H1 (cell line): ENCODE data around the gene ELMO1. TPM values are rescaled to one million over a fixed set of nuclear protein-coding genes. Genes with fewer than 3 reads are reported as not detected.

ENCODE experiments used
- CTCF ChIA-PET: fragments of 300-600 bp; sonication (Branson Sonifier 250); formaldehyde crosslinking; loops from one replicate; lab custom pipeline; 2021; ENCODE audit not compliant: partially characterized antibody; lab: Charles Lee
- POLR2A ChIA-PET: fragments of 300-600 bp; sonication (Branson Sonifier 250); formaldehyde crosslinking; loops from one replicate; lab custom pipeline; 2021; ENCODE audit warnings: inconsistent platforms; ENCODE audit not compliant: partially characterized antibody; lab: Charles Lee
- DNase-seq, 2 experiments: peaks; one replicate each; pipeline versions ENCODE4 v3.0.0 to v3.0.0-alpha.2; 2010 to 2022; ENCODE audit warnings: low spot score in 2 of 2, low read depth in 1 of 2, mixed read lengths in 1 of 2
- FAIRE-seq: peaks from 2 replicates; lab custom pipeline; 2011; peaks lifted over from hg19 to GRCh38; lab: Jason Lieb, UNC
- H2AFZ ChIP-seq: 2 replicates; pipeline ENCODE4 v1.8.1; 2012; ENCODE audit warnings: low read length, inconsistent platforms
- H2AK5ac ChIP-seq: 2 replicates; pipeline ENCODE4 v1.6.1; 2013; ENCODE audit warnings: low read depth, low read length
- H2BK120ac ChIP-seq: replicated peaks from 2 replicates; pipeline ENCODE3; 2013; ENCODE audit warnings: low read depth, low read length, inconsistent platforms
- H2BK12ac ChIP-seq: 2 replicates; pipeline ENCODE4 v1.6.1; 2013; ENCODE audit warnings: low read depth, low read length
- H2BK15ac ChIP-seq: 2 replicates; pipeline ENCODE4 v1.6.1; 2013; ENCODE audit warnings: low read length
- H2BK20ac ChIP-seq: 2 replicates; pipeline ENCODE4 v1.6.1; 2013; ENCODE audit warnings: low read length
- H2BK5ac ChIP-seq: 2 replicates; pipeline ENCODE4 v1.6.1; 2013; ENCODE audit warnings: low read depth, low read length
- H3K14ac ChIP-seq: 2 replicates; pipeline ENCODE4 v1.6.1; 2013; ENCODE audit warnings: inconsistent platforms; ENCODE audit not compliant: insufficient read length
- H3K18ac ChIP-seq: 2 replicates; pipeline ENCODE4 v1.6.1; 2013; ENCODE audit warnings: low read length; ENCODE audit errors: extremely low read depth
- H3K23ac ChIP-seq: 2 replicates; pipeline ENCODE4 v1.6.1; 2013; ENCODE audit warnings: inconsistent platforms; ENCODE audit not compliant: insufficient read length
- H3K23me2 ChIP-seq: 2 replicates; pipeline ENCODE4 v1.6.1; 2013; ENCODE audit warnings: low read depth, low read length
- H3K27ac ChIP-seq: 2 replicates; pipeline ENCODE4 v1.6.1; 2011; ENCODE audit warnings: low read depth, low read length, inconsistent platforms
- H3K27me3 ChIP-seq, 4 experiments: replicated peaks in 1 of 4; 1 replicate in 1 of 4; 2 replicates in 3 of 4; pipeline versions ENCODE4 v1.6.1 to v1.8.1; 2011 to 2013; ENCODE audit warnings: low read length in 3 of 4, mild to moderate bottlenecking in 3 of 4, inconsistent platforms in 2 of 4, mixed read lengths in 2 of 4, moderate library complexity in 1 of 4; ENCODE audit not compliant: control insufficient read depth in 3 of 4, insufficient read depth in 3 of 4; ENCODE audit errors: extremely low read depth in 1 of 4
- H3K36me3 ChIP-seq, 4 experiments: 2 replicates each; pipeline versions ENCODE4 v1.6.1 to v1.8.1; 2011 to 2013; ENCODE audit warnings: mild to moderate bottlenecking in 4 of 4, low read length in 3 of 4, moderate library complexity in 2 of 4, control low read depth in 1 of 4, inconsistent platforms in 1 of 4; ENCODE audit not compliant: insufficient read depth in 4 of 4, control insufficient read depth in 2 of 4
- H3K4ac ChIP-seq: replicated peaks from 2 replicates; pipeline ENCODE3; 2013; ENCODE audit warnings: low read length, low read depth, mixed read lengths, inconsistent platforms; ENCODE audit not compliant: insufficient read length
- H3K4me1 ChIP-seq, 4 experiments: replicated peaks in 1 of 4; 1 replicate in 1 of 4; 2 replicates in 3 of 4; pipeline versions ENCODE4 v1.6.1 to v1.8.1; 2011 to 2013; ENCODE audit warnings: low read length in 3 of 4, inconsistent platforms in 2 of 4, mixed read lengths in 1 of 4; ENCODE audit not compliant: insufficient read depth in 4 of 4, control insufficient read depth in 3 of 4
- H3K4me2 ChIP-seq, 2 experiments: 2 replicates each; pipeline versions ENCODE4 v1.6.1 to v1.8.1; 2011 to 2013; ENCODE audit warnings: low read depth in 2 of 2, low read length in 2 of 2, control low read depth in 1 of 2, inconsistent platforms in 1 of 2, mild to moderate bottlenecking in 1 of 2; ENCODE audit not compliant: insufficient read depth in 1 of 2
- H3K4me3 ChIP-seq, 4 experiments: fragments of 200-600, 300-600 bp in 1 of 4; sonication (generic), shearing (Covaris generic), sonication (Bioruptor Twin) in 1 of 4; 2 replicates each; pipeline versions ENCODE4 v1.5.1 to v1.8.1; 2011 to 2016; ENCODE audit warnings: low read length in 4 of 4, low read depth in 3 of 4, control low read depth in 2 of 4, inconsistent platforms in 2 of 4, mild to moderate bottlenecking in 2 of 4, mixed read lengths in 1 of 4, moderate library complexity in 1 of 4; ENCODE audit not compliant: insufficient read depth in 2 of 4; ENCODE audit errors: extremely low read depth in 1 of 4
- H3K56ac ChIP-seq: replicated peaks from 2 replicates; pipeline ENCODE3; 2013; ENCODE audit warnings: low read depth, mild to moderate bottlenecking, mixed read lengths, low read length, inconsistent platforms; ENCODE audit not compliant: insufficient read length
- H3K79me1 ChIP-seq: 2 replicates; pipeline ENCODE4 v1.6.1; 2013; ENCODE audit warnings: low read depth, low read length, control low read depth
- H3K79me2 ChIP-seq, 2 experiments: 2 replicates each; pipeline versions ENCODE4 v1.6.1 to v1.8.1; 2012 to 2013; ENCODE audit warnings: low read length in 2 of 2, mild to moderate bottlenecking in 2 of 2, inconsistent platforms in 1 of 2; ENCODE audit not compliant: insufficient read depth in 2 of 2, control insufficient read depth in 1 of 2
- H3K9ac ChIP-seq, 4 experiments: replicated peaks in 1 of 4; 1 replicate in 1 of 4; 2 replicates in 3 of 4; pipeline versions ENCODE4 v1.6.1 to v1.8.1; 2011 to 2013; ENCODE audit warnings: low read depth in 3 of 4, low read length in 3 of 4, control low read depth in 2 of 4, mild to moderate bottlenecking in 2 of 4, moderate library complexity in 2 of 4, inconsistent platforms in 1 of 4; ENCODE audit errors: extremely low read depth in 1 of 4
- H3K9me3 ChIP-seq, 2 experiments: 2 replicates each; pipeline versions ENCODE4 v1.6.1 to v1.8.1; 2012 to 2013; ENCODE audit warnings: mild to moderate bottlenecking in 2 of 2, moderate library complexity in 2 of 2, control low read depth in 1 of 2, inconsistent platforms in 1 of 2, low read depth in 1 of 2, low read length in 1 of 2, mixed read lengths in 1 of 2; ENCODE audit not compliant: insufficient read depth in 2 of 2
- H4K20me1 ChIP-seq, 2 experiments: replicated peaks in 1 of 2; 2 replicates each; pipeline versions ENCODE3 to v1.8.1; 2011 to 2013; ENCODE audit warnings: inconsistent platforms in 2 of 2, low read length in 2 of 2, mild to moderate bottlenecking in 1 of 2; ENCODE audit not compliant: insufficient read depth in 2 of 2, control insufficient read depth in 1 of 2
- H4K5ac ChIP-seq: 2 replicates; pipeline ENCODE4 v1.6.1; 2013; ENCODE audit warnings: low read length, low read depth, mixed read lengths, inconsistent platforms; ENCODE audit not compliant: insufficient read length
- H4K8ac ChIP-seq: 2 replicates; pipeline ENCODE4 v1.8.0; 2013; ENCODE audit warnings: mild to moderate bottlenecking, moderate library complexity, low read length, inconsistent platforms; ENCODE audit not compliant: insufficient read depth; ENCODE audit errors: extremely low read depth
- H4K91ac ChIP-seq: replicated peaks from 2 replicates; pipeline ENCODE3; 2013; ENCODE audit warnings: low read length, mixed read lengths, inconsistent platforms; ENCODE audit not compliant: insufficient read length
- JUND ChIP-seq: IDR thresholded peaks from 2 replicates; pipeline ENCODE4 v1.6.1; 2011; ENCODE audit warnings: mild to moderate bottlenecking, improper control_type of control experiment, low read length
- RBBP5 ChIP-seq: IDR thresholded peaks from 2 replicates; pipeline ENCODE4 v1.7.1; 2012; ENCODE audit warnings: low read depth, mild to moderate bottlenecking, inconsistent platforms, low read length, moderate library complexity, borderline replicate concordance
- RXRA ChIP-seq: IDR thresholded peaks from 2 replicates; pipeline ENCODE4 v1.6.1; 2011; ENCODE audit warnings: low read depth, mild to moderate bottlenecking, low read length, moderate library complexity; ENCODE audit not compliant: insufficient read depth
- SAP30 ChIP-seq: fragments of 300-600 bp; sonication (generic); IDR thresholded peaks from 2 replicates; pipeline ENCODE4 v1.7.1; 2012; ENCODE audit warnings: low read length, moderate library complexity, mild to moderate bottlenecking, inconsistent platforms; ENCODE audit not compliant: insufficient read depth, insufficient replicate concordance
- polyA plus RNA-seq, 7 experiments: library from polyadenylated mRNA; depleted of rRNA in 3 of 7; stranded (reverse) in 5 of 7; unstranded in 2 of 7; fragments of >200 nt in 5 of 7; fragments of 200-250 nt in 2 of 7; gene quantifications; 1 replicate in 5 of 7; 2 replicates in 1 of 7; 4 replicates in 1 of 7; pipeline versions ENCODE4 v1.2.1 to v1.2.3, GENCODE V29; 2011 to 2013; ENCODE audit warnings: missing spikeins in 2 of 7, mixed read lengths in 2 of 7
- total RNA-seq: library from RNA; stranded (reverse); fragmentation: NEBNext Ultra II Directional; extraction: Animal tissue kit (Norgen Biotek cat#: 25700); gene quantifications from 2 replicates; pipeline ENCODE4 v1.2.1, GENCODE V29; 2021
- TF ChIP-seq, protein P1 (sequence below): IDR thresholded peaks from 2 replicates; pipeline ENCODE4 v1.6.1; 2012; ENCODE audit warnings: inconsistent platforms

Gene ELMO1
- total and polyA plus RNA-seq, 2 of the 8 experiments (the other 6 are each of a cell fraction or from before 2014, with no cell fraction given), result 18.4 to 21.0 TPM

GRCh38 chr7:37419496-37419895 lies 29.2 kb downstream of the ELMO1 start:
- H2BK20ac ChIP-seq, result no peak overlapping the region
- no peaks in the 10 kb centered on the region for H3K79me1 ChIP-seq
- TF ChIP-seq, protein P1, sequence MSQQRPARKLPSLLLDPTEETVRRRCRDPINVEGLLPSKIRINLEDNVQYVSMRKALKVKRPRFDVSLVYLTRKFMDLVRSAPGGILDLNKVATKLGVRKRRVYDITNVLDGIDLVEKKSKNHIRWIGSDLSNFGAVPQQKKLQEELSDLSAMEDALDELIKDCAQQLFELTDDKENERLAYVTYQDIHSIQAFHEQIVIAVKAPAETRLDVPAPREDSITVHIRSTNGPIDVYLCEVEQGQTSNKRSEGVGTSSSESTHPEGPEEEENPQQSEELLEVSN, result no peak
- no peak for TF ChIP-seq JUND
- TF ChIP-seq SAP30, result no peak
- no peak for TF ChIP-seq RXRA
- no peak for TF ChIP-seq RBBP5
- H3K4ac ChIP-seq, result no peak overlapping the region
- H3K27me3 ChIP-seq, result no peaks in the 10 kb centered on the region
- H3K4me2 ChIP-seq, result no peak overlapping the region
- H2AK5ac ChIP-seq, result no peak overlapping the region
- H3K56ac ChIP-seq, result no peak overlapping the region
- no peaks in the 10 kb centered on the region for H3K9me3 ChIP-seq
- H4K20me1 ChIP-seq, result peaks cover 0 to 1% of the 10 kb centered on the region in 2 experiments
- ChIA-PET POLR2A (no interaction called here), CTCF (interaction anchor here (1.2 to 2.4 kb wide), 4 partner anchors 30 to 135 kb away, joined by 3 to 8 read pairs (median 6); no protein-coding TSS in a partner anchor)
- H3K27ac ChIP-seq, result no peak overlapping the region
- no peak overlapping the region for H2BK15ac ChIP-seq
- peaks cover 0 to 6% (median 0%) of the 10 kb centered on the region in 4 experiments; a peak in 2 of 7 replicates for H3K4me1 ChIP-seq
- no peak for FAIRE-seq
- H3K9ac ChIP-seq, result no peak overlapping the region
- H2BK120ac ChIP-seq, result no peak overlapping the region
- H3K14ac ChIP-seq, result no peak overlapping the region
- no peak overlapping the region for H3K4me3 ChIP-seq
- no peaks in the 10 kb centered on the region for H3K23me2 ChIP-seq
- H3K79me2 ChIP-seq, result peaks cover 0 to 3% of the 10 kb centered on the region in 2 experiments; a peak in 1 of 4 replicates
- H4K5ac ChIP-seq, result no peak overlapping the region
- H2BK5ac ChIP-seq, result no peak overlapping the region
- no peak for DNase-seq
- H2AFZ ChIP-seq, result no peak overlapping the region
- no peaks in the 10 kb centered on the region for H3K36me3 ChIP-seq
- no peak overlapping the region for H3K18ac ChIP-seq
- H4K8ac ChIP-seq, result no peak overlapping the region
- no peak overlapping the region for H2BK12ac ChIP-seq
- no peak overlapping the region for H3K23ac ChIP-seq
- H4K91ac ChIP-seq, result no peak overlapping the region
